Activated CD4-positive, alpha-beta T cell treated with anti-CD3 and anti-CD28 coated beads, Interleukin-2, amount 50 U/mL, for 24 hours (primary cell): ENCODE results near the gene IER5L.
"Not testable (repeated sequence)": the region's sequence is repeated elsewhere in the genome, so short reads cannot be mapped to it uniquely, and the experiment has no call there.

Experiments used
- DNase-seq, 2 donors: peaks; one replicate each; pipeline ENCODE4 v3.0.0-alpha.2; 2020; ENCODE audit warnings: low read depth in 1 of 2, low spot score in 1 of 2

IER5L gene

GRCh38 chr9:129203556-129203909, 25.5 kb upstream of the IER5L start:
- DNase-seq = no peak

DNA sequence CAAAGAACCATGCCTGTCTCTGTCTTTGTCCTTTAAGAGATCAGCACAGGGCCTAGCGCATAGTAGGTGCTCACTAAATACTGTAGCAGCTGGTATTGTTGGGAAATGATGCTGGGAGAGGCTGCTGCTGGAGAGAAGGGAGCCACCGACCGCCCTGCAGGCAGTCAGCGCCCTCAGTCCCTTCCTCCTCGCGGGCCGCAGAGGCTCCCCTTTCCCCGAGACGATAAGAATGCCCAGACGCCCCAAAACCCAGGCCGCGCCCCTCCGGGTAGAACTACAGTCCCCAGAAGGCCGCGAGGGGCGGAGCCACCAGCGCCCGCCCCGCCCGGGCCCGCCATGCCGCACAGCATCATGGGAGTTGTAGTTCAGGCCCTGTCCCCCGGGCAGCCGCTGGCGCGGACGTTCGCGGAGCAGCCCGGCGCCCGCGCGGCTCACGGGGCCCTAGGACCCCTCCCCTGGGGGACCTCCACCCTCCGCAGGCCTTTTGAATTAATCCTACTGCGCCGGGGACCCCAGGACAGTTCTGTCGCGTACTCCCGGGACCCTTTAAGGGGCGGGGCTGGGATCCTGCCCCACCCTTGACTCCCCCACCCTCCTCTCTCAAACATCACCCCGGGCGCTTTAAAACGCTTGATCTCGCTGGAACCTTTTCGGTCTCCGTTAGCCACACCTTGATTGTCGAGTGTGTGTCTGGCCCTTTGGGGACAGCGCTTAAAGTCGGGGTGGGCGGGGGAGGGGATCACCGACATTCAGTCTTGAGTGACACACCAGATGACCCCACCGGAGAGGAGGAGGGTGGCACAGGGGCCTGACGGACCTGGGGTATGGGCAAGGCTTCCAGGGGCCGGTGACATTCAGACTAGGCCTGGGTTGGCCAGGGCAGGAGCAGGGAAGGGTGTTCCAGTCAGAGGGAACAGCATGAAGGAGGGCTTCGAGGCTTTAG, 24.8 kb upstream of the IER5L start:
- DNase-seq = peak; percentile 84 to 86

- DNase-seq = no peak
Measured at GRCh38 chr9:129201866-129202265, 23.8 kb upstream of the IER5L start.

- no peak for DNase-seq
Measured at GRCh38 chr9:129201289-129201688, 23.2 kb upstream of the IER5L start.

GRCh38 chr9:129200255-129200654, 22.2 kb upstream of the IER5L start:
- no peak for DNase-seq

GRCh38 chr9:129199044-129199435, 21.0 kb upstream of the IER5L start:
- no peak for DNase-seq

GRCh38 chr9:129198319-129199043, 20.4 kb upstream of the IER5L start:
- DNase-seq = no peak

- no peak for DNase-seq
Measured at GRCh38 chr9:129197978-129198318, 19.9 kb upstream of the IER5L start.

- not testable (repeated sequence) for DNase-seq
Measured at GRCh38 chr9:129197045-129197444, 19.0 kb upstream of the IER5L start.

DNA sequence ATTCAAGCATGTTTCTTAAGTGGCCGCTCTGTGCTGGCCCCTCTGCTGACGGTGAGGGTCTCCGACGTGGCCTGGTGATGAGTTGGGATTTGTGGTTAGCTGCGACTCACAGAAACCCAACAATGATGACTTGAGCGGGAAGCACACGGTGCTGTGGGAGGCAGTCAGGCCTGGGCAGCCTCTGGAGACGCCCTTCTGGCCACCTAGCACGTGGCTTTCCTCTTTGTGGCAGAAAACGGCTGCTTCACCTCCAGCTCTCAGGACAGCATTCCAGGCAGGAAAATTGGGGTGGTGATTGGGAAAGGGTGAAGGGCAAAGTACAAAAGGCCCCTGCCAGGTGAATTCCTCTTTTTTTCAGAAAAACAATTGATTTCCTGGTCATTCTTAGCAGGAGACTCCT, 17.5 kb upstream of the IER5L start:
- no peak for DNase-seq

DNA sequence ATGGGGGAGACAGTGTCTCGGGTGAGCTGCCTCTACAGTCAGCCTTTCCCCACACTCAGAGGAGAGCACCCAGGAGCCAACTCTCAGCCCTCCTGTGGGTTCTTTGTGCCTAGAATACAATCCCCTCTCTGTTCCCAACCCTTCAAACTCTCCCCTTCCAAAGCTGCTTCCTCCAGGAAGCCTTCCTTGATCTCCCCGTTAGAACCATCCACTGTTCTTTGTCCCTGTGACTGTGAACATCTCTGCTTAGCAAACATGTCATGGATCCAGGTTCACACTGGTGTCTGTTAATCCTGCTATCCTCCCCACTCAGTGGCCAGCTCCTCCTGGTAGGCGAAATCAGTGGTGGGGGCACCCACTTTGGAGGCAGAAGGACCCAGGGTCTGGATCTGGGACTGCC, 16.2 kb upstream of the IER5L start:
- no peak for DNase-seq

- no peak for DNase-seq
Measured at GRCh38 chr9:129193655-129194054, 15.6 kb upstream of the IER5L start.

GRCh38 chr9:129191234-129191633, 13.2 kb upstream of the IER5L start:
- DNase-seq = no peak

GRCh38 chr9:129189971-129190370, 11.9 kb upstream of the IER5L start:
- DNase-seq = not testable (repeated sequence)

DNA sequence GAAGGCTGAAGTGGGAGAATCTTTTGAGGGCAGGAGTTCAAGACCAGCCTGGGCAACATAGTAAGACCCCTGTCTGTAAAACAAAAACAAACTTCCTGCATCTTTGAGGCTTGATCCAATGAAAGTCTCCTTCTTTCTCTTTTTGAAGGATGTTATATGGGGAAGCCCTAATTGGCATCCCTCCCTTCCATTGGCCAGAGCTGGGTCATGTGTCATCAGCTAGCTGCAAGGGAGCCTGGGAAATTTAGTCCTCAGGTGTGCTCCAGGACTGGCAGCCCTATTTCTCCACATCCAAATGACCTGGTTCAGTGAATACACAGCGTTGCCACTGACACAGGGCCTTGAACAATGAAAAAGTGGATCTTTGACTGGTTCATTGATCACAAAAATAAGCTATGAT, 9.0 kb upstream of the IER5L start:
- no peak for DNase-seq

GRCh38 chr9:129185991-129186390, 7.9 kb upstream of the IER5L start:
- DNase-seq = no peak

DNA sequence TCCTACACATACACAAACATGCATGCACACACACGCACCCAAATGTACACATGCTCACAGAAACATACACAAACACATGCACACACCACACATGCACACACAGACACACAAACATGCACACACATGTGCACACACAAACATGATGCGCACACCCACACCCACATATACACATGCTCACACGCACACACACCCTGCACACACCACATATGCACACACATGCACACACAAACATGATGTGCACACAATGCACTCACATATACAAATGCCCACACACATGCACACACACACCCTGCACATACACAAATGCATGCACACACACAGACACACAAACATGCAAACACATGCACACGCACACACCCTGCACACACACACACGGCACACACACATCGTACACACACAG, 7.3 kb upstream of the IER5L start:
- DNase-seq = no peak

DNA sequence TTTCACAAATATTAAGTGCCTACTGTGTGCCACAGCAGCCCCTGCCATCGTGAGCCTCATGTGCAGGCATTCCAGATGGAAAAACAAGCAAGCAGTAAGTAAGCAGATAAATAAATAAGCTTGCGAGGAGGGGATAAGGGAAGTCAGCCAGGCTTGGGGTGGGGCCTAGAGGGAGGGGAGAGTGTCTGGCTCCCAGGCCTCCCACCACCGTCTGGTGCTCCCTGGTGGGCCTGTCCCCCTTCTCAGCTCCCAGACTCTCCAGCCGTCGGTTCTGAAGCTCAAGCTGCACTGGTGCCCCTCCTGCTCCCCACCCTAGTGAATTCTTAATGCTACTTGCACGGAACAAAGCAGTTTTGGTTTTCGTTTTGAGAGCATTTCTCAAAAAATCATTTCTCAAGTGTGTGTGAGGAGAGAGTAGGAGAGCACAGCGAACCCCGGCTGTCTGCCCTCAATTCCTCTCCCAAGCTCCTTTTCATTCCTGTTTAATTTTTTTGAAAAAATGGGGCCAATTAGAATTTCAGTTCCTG, 6.6 kb upstream of the IER5L start:
- DNase-seq = no peak

- DNase-seq = no peak
Measured at GRCh38 chr9:129184219-129184524, 6.1 kb upstream of the IER5L start.

DNA sequence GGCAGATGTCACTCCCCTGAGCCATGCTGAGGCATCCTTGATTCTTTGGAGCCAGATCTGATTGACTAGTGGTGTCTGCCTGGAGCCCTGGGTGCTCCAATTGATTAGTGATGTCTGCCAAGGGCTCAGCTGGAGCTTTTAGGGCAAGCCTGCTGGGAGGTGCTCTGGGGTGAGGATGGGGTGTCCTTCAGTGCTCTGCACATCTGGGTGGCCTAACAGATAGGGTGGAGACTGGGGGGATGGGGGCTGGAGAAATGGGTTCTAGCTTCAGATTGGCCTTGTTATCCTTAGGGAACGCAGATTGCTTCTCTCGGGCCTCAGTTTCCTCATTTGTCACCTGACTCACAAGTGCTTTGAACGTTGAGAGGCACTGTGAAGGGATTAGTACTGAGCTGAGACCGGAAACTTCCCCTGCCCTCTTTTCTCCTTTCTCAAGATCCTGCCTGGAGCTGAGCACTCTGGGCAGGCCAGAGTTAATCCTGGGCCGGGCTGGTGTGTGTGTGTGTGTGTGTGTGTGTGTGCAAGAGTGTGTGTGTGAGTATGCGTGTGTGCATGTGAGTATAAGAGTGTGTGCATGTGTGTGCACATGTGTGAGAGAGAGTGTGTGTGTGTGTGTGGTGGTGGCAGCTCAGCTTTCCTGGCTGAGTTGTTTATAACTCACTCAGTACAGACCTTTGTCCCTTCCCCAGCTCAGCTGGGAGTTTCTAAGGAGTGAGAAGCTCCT, 5.6 kb upstream of the IER5L start:
- no peak for DNase-seq

GRCh38 chr9:129182625-129183494, 4.8 kb upstream of the IER5L start:
- no peak for DNase-seq
